DND-41 (cell line): Measurements from ENCODE around the gene ATP10A.
"Not testable (repeated sequence)": the region's sequence is repeated elsewhere in the genome, so short reads cannot be mapped to it uniquely, and the experiment has no call there.

ENCODE experiments used
- ATAC-seq: fragments of 200-7000 bp; cut with Tn5 transposase; 3 replicates; pipeline ENCODE4 v1.9.1; 2021; ENCODE audit warnings: low read depth; ENCODE audit not compliant: insufficient read depth
- DNase-seq: peaks from one replicate; pipeline ENCODE4 v3.0.0-alpha.2; 2020
- H2AFZ ChIP-seq: 2 replicates; pipeline ENCODE4 v1.6.0; 2012; ENCODE audit warnings: low read depth, low read length
- H3K27ac ChIP-seq: 2 replicates; pipeline ENCODE4 v1.5.1; 2012; ENCODE audit warnings: low read length, inconsistent platforms
- H3K27me3 ChIP-seq: fragments of 200-600 bp; sonication (generic); 2 replicates; pipeline ENCODE4 v1.6.0; 2012; ENCODE audit warnings: low read length, mild to moderate bottlenecking, inconsistent platforms; ENCODE audit not compliant: insufficient read depth, poor library complexity
- H3K36me3 ChIP-seq: 2 replicates; pipeline ENCODE4 v1.5.1; 2012; ENCODE audit warnings: low read length, inconsistent platforms; ENCODE audit not compliant: insufficient read depth
- H3K4me1 ChIP-seq: 2 replicates; pipeline ENCODE4 v1.5.1; 2012; ENCODE audit warnings: mild to moderate bottlenecking, low read length; ENCODE audit not compliant: insufficient read depth
- H3K4me2 ChIP-seq: 2 replicates; pipeline ENCODE4 v1.6.0; 2012; ENCODE audit warnings: mild to moderate bottlenecking, moderate library complexity, low read length, inconsistent platforms; ENCODE audit not compliant: insufficient read depth
- H3K4me3 ChIP-seq, 2 experiments: fragments of 200-600 bp in 1 of 2; shearing (Covaris generic) in 1 of 2; 2 replicates each; pipeline ENCODE4 v1.5.1; 2012 to 2016; ENCODE audit warnings: inconsistent platforms in 2 of 2, low read length in 2 of 2, mild to moderate bottlenecking in 2 of 2, low read depth in 1 of 2, moderate library complexity in 1 of 2
- H3K79me2 ChIP-seq: 2 replicates; pipeline ENCODE4 v1.6.0; 2012; ENCODE audit warnings: low read length, inconsistent platforms; ENCODE audit not compliant: insufficient read depth
- H3K9ac ChIP-seq: 2 replicates; pipeline ENCODE4 v1.6.0; 2012; ENCODE audit warnings: low read depth, mild to moderate bottlenecking, inconsistent platforms, low read length, moderate library complexity
- H3K9me3 ChIP-seq: 2 replicates; pipeline ENCODE4 v1.5.1; 2012; ENCODE audit warnings: low read length, moderate library complexity, mild to moderate bottlenecking, inconsistent platforms; ENCODE audit not compliant: insufficient read depth, severe bottlenecking
- H4K20me1 ChIP-seq: 2 replicates; pipeline ENCODE4 v1.6.0; 2012; ENCODE audit warnings: low read length; ENCODE audit not compliant: insufficient read depth
- CTCF ChIP-seq: IDR thresholded peaks from 2 replicates; pipeline ENCODE4 v1.5.1; 2012; ENCODE audit warnings: borderline replicate concordance, low read length, moderate library complexity, mild to moderate bottlenecking; ENCODE audit not compliant: poor library complexity, severe bottlenecking; ENCODE audit errors: extremely low read depth
- EZH2 ChIP-seq: IDR thresholded peaks from 3 replicates; pipeline ENCODE4 v1.6.1; 2012; ENCODE audit warnings: borderline replicate concordance, low read depth, mild to moderate bottlenecking, moderate library complexity, low read length, inconsistent platforms; ENCODE audit not compliant: severe bottlenecking

ATP10A gene

GRCh38 chr15:25763954-25764353, 99.2 kb downstream of the ATP10A start:
- ATAC-seq = no peak
- H4K20me1 ChIP-seq = no peaks in the 10 kb centered on the region
- H2AFZ ChIP-seq = no peak overlapping the region
- H3K4me2 ChIP-seq = no peak overlapping the region
- TF ChIP-seq CTCF (no peak), EZH2 (no peak)
- no peaks in the 10 kb centered on the region for H3K9me3 ChIP-seq
- DNase-seq = no peak
- no peak overlapping the region for H3K9ac ChIP-seq
- no peak overlapping the region for H3K27ac ChIP-seq
- H3K36me3 ChIP-seq = no peaks in the 10 kb centered on the region
- no peaks in the 10 kb centered on the region for H3K4me1 ChIP-seq
- H3K27me3 ChIP-seq = no peaks in the 10 kb centered on the region
- H3K79me2 ChIP-seq = no peaks in the 10 kb centered on the region
- H3K4me3 ChIP-seq = no peak overlapping the region

DNA sequence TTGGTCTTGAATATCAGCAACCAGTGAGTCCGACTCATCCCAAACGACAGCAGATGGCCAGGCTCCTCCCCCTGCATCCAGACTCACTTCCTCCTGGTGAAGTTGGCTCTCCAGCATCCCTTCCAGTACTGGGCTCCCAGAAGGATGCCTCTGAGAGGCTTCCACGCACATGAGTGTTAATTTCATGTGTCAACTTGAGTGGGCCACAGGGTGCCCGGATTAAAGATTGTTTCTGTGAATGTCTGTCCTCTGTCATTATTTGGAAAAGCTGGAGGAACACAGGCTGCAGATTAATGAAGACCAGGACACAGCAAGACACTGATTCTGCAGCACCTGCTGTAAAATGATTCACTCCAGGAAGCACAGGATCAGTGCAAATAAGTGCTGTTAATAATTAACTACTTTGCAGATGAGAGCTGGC, 99.8 kb downstream of the ATP10A start:
- H3K4me2 ChIP-seq = no peak overlapping the region
- no peaks in the 10 kb centered on the region for H4K20me1 ChIP-seq
- no peak overlapping the region for H2AFZ ChIP-seq
- H3K4me1 ChIP-seq = no peaks in the 10 kb centered on the region
- no peak overlapping the region for H3K9ac ChIP-seq
- H3K79me2 ChIP-seq = no peaks in the 10 kb centered on the region
- no peak for ATAC-seq
- no peaks in the 10 kb centered on the region for H3K27me3 ChIP-seq
- TF ChIP-seq CTCF (no peak), EZH2 (no peak)
- H3K36me3 ChIP-seq = no peaks in the 10 kb centered on the region
- no peak overlapping the region for H3K27ac ChIP-seq
- no peaks in the 10 kb centered on the region for H3K9me3 ChIP-seq
- DNase-seq = no peak
- no peak overlapping the region for H3K4me3 ChIP-seq

GRCh38 chr15:25761971-25762662, 101.0 kb downstream of the ATP10A start:
- Histone ChIP-seq H3K27ac (no peak overlapping the region), H3K36me3 (no peaks in the 10 kb centered on the region), H3K4me1 (no peaks in the 10 kb centered on the region), H3K79me2 (no peaks in the 10 kb centered on the region), H3K9me3 (no peaks in the 10 kb centered on the region), H3K4me2 (no peak overlapping the region), H3K9ac (no peak overlapping the region), H2AFZ (no peak overlapping the region), H3K27me3 (no peaks in the 10 kb centered on the region), H3K4me3 (no peak overlapping the region), H4K20me1 (no peaks in the 10 kb centered on the region)
- DNase-seq (no peak), ATAC-seq (no peak)
- no peak for TF ChIP-seq CTCF
- TF ChIP-seq EZH2 = no peak

GRCh38 chr15:25759421-25759820, 103.7 kb downstream of the ATP10A start:
- Histone ChIP-seq H3K27ac (no peak overlapping the region), H2AFZ (no peak overlapping the region), H3K9me3 (no peaks in the 10 kb centered on the region), H3K27me3 (no peaks in the 10 kb centered on the region), H3K79me2 (no peaks in the 10 kb centered on the region), H3K4me3 (no peak overlapping the region), H4K20me1 (no peaks in the 10 kb centered on the region), H3K9ac (no peak overlapping the region), H3K36me3 (no peaks in the 10 kb centered on the region), H3K4me1 (no peaks in the 10 kb centered on the region), H3K4me2 (no peak overlapping the region)
- TF ChIP-seq CTCF = no peak
- no peak for TF ChIP-seq EZH2
- ATAC-seq = no peak
- no peak for DNase-seq

DNA sequence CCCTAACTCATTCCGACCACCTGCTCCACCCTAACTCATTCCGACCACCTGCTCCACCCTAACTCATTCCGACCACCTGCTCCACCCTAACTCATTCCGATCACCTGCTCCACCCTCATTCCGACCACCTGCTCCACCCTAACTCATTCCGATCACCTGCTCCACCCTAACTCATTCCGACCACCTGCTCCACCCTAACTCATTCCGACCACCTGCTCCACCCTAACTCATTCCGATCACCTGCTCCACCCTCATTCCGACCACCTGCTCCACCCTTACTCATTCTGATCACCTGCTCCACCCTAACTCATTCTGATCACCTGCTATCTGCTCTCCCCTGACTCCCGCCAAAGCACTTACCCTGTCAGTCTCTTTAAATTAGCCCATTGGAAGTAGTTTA, 104.5 kb downstream of the ATP10A start:
- ATAC-seq, H3K9ac ChIP-seq, H3K79me2 ChIP-seq, H3K4me2 ChIP-seq, H4K20me1 ChIP-seq, H2AFZ ChIP-seq, H3K9me3 ChIP-seq, H3K27me3 ChIP-seq, H3K27ac ChIP-seq, DNase-seq, H3K4me1 ChIP-seq, H3K36me3 ChIP-seq, H3K4me3 ChIP-seq: not testable (repeated sequence)
